VCaP (cell line): Measurements from ENCODE around the gene NR3C2.

Source experiments
- H3K27ac ChIP-seq: fragments of 450-650 bp; 2 replicates; pipeline ENCODE4 v1.5.1; 2017
- TF ChIP-seq, protein P1 (sequence below): fragments of 450-650 bp; conservative IDR thresholded peaks from 2 replicates; pipeline ENCODE4 v1.5.1; 2017; ENCODE audit warnings: mild to moderate bottlenecking, moderate library complexity

The NR3C2 gene

DNA sequence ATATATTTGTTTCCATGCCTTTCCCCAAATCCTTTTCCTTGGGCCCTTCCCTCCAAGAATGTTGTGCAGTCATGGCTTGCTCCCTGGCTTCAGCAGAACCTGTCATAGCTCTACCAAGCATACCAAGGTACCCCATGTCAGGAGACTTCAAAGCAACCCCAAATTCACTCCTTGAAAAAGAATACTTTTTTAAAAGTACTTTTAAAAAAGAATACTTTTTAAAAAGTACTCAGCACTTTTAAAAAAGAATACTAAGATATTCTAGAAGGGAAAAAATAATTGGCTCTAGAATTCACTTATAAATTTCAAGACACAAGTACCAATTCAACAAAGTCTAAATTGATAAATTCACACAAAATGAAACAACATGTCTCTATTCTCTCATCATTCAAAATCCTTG, 76.0 kb downstream of the NR3C2 start:
- H3K27ac ChIP-seq: no peak overlapping the region
- TF ChIP-seq, protein P1, sequence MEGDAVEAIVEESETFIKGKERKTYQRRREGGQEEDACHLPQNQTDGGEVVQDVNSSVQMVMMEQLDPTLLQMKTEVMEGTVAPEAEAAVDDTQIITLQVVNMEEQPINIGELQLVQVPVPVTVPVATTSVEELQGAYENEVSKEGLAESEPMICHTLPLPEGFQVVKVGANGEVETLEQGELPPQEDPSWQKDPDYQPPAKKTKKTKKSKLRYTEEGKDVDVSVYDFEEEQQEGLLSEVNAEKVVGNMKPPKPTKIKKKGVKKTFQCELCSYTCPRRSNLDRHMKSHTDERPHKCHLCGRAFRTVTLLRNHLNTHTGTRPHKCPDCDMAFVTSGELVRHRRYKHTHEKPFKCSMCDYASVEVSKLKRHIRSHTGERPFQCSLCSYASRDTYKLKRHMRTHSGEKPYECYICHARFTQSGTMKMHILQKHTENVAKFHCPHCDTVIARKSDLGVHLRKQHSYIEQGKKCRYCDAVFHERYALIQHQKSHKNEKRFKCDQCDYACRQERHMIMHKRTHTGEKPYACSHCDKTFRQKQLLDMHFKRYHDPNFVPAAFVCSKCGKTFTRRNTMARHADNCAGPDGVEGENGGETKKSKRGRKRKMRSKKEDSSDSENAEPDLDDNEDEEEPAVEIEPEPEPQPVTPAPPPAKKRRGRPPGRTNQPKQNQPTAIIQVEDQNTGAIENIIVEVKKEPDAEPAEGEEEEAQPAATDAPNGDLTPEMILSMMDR: no peak

DNA sequence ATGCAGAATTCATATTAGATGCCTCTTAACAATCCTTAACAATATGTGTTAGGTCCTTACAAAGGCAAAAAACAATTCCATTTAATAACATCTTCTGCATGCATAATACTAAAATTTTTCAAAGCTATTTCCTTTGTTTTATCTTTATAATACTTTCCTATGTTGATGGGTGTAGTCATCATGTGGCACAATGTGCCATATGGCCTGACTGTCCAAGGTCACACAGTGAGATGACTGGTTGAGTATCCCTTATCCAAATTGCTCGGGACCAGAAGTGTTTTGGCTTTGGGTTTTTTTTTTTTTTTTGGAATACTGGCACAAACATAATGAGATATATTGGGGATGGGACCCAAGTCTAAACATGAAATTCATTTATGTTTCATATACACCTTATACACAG, 77.7 kb downstream of the NR3C2 start:
- TF ChIP-seq, protein P1: no peak
- H3K27ac ChIP-seq: no peak overlapping the region

DNA sequence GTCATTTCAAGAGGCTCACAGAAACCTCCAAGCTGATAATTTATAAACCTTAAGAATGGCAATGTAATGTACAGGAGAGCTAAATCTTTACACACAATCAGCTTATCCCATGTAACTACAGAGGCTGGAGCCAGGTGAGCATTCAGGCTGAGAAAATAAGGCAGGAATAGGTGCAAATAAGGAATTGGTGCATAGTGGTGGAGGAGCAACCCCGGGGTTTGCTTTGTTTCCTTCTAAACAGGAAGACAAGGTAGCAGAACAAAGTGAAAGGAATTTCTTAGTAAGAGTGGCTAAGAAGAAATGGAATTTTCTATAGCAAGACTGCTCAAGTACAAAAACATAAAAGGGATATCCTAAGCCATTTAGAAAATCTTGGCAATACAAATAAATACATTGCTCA, 82.4 kb downstream of the NR3C2 start:
- H3K27ac ChIP-seq: no peak overlapping the region
- TF ChIP-seq, protein P1: no peak

DNA sequence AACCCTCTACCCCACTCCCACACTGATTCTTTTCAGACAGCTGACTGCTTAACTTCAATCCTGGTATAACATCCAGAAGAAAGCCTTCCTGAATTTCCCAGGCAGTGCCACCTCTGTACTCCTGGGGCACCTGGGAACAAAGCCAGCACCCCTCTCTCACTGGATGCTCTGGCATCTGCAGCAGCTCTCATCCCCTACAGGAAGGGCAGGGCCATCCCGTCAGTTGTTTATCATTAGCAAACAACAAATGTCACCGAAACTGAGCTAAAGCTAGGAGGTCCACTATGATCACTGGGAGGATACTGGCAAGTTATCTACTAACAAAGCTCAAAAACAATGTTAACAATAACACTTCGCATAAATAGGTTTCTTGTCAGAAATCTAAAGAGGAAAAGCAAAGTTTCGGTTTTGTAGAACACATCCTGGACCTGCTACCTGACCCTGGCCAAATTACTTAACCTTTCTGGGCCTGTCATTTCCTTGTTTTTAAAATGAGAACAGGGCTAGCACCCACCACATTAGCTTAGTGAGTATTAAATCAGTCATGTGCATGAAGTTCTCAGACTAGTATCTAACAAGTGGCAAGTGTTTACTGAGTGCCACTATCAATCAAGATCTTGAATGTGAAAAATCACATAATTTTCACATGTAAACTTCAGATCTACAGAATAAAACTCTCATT, 86.6 kb downstream of the NR3C2 start:
- H3K27ac ChIP-seq: no peak overlapping the region
- TF ChIP-seq, protein P1: no peak

DNA sequence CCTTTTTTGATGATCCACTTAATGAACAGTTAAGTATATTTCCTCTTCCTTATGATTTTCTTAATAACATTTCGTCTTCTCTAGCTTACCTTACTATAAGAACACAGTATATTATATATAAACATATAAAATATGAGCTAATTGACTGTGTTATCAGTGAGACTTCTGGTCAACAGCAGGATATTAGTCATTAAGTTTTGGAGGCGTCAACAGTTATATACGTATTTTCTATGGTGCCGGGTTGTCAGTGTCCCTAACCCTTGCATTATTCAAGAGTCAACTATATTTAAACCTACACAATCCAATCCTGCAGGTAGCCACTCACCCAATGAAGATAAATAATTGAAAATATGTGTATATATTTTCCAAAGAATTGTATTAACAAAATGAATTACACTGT, 88.0 kb downstream of the NR3C2 start:
- TF ChIP-seq, protein P1: no peak
- no peak overlapping the region for H3K27ac ChIP-seq

DNA sequence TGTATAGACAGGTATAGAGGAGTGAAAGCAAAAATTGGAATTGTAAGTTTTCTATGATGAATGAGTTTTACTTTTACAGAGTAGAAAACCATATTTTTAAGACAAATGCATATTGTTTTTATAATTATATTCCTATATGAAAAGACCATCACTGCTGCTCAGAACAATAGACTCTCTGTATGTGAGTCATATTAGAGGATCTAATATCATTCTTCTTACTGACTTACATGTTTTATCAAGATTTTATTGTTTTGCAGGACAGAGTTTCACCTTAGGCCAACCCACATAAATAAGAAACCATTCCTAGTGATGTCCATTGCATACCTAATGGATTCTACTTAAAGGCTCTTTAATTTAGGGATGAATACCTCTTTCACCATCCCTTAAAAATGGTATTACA, 88.6 kb downstream of the NR3C2 start:
- TF ChIP-seq, protein P1: no peak
- H3K27ac ChIP-seq: no peak overlapping the region

DNA sequence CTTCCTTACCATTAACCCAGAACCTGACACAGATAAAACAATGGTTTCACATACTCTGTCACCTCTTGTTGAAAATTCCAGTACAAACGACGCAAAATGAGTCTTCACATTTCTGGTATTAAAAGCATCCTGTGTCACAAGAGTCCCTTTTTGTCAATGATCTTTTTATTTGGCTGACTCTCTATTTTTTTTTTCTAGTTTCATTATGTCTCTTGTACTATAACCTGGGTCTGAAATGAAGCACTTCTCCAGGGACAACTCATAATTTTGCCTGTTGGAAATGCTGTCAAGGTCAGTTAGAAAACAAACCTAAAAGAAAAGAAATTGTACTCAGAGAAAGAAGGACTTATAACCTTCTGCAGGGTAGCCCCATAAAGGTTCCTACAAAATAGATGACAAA, 93.1 kb downstream of the NR3C2 start:
- TF ChIP-seq, protein P1: no peak
- H3K27ac ChIP-seq: no peak overlapping the region
